ENCODE results near the gene CD79A.

Gene CD79A

DNA sequence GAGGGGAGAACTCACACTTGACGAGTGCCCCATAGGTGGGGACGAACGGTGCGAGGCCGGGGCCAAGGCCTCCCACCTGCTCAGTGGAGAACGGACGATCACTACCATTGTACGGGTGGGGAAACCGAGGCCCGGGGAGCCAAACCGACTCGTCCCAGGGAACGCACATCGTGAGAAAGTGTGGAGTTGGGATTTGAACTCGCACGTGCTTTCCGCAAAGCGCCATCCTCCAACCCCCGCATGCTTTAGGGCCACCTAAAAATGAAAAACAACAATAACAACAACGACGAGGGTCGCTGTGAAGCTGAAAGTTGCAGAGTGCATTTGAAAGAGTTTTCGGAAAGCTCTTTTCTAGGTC is 6.4 kb downstream of the CD79A start:
- in situ Hi-C loops (cut with MboI; ENCODE audit: low sequenced_read_pairs) = no loop called here

GRCh38 chr19:41883821-41884733 is 7.0 kb downstream of the CD79A start:
- in situ Hi-C loops (cut with MboI; ENCODE audit: low sequenced_read_pairs) = no loop called here

DNA sequence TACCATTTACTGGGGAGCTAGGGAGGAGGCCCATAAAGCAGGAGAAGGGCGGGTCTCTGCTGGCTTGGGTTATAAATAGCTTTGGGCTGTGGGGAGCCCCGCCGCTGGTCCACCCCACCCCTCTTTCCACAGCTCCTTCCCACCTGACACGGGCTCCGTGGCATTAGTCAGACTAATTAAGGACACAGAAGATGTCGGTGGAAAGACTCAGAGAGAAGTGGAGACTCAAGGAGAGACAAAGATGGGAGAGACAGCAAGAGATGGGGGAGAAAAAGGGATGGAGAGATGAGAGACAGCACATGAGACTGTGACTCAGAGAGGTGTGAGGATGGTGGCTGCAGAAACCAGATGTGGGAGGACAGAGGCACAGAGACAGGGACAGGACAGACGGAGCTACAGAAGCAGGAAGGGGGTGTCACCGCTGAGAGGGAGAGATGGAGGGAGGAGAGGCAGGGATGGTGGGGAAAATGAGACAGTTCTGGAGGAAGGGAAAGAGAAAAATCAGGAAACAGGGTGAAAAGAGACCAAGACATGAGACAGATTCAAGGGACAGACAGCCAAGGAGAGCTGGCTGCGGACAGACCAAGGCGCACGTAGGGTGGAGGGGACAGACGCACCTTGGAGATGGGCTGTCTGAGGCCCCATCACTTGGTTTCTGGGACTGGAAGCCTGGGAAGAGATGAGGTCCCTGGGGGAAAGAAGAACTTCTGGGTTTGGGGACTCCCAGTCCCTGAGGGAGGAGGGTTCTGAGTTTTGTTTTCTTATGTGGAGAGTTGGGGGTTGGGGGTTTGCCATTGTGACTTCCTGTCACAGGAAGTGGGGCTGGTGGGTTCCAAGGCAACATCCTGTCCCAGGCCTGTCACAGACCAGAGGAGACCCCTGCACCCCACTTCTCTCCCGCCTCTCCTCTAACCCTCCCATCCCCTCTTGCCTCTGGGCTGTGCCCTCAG is 10.0 kb downstream of the CD79A start:
- in situ Hi-C loops (cut with MboI; ENCODE audit: low sequenced_read_pairs) = no loop called here

DNA sequence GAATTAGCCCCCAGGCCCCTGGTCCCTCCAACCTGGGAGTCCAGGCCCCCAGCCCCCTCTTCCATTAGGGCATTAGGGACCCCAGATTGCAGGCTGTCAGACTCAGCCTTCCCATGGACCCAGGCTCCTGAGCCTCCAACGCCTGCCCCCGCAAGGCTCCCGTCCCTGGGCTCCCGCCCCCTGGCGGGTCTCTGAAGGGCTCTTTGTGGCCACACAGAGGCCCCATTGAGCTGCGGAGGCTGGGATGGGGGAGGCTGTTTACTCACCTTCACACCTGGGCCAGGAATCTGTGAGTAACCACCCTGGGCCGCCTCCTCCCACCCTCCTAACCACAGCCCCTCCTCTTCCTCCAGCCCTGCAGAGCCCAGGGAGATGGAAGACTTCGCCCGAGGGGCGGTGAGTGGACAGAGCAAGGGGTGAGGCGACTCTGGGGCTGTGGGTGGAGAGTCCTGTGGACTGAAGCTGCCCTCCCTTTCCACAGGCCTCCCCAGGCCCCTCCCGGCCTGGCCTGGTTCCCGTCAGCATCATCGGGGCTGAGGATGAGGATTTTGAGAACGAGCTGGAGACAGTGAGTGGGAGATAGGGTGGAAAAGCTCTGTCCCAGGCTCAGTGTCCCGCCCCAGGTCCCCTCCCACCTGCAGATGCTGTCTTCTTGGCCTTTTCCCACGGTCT is 10.8 kb downstream of the CD79A start:
- in situ Hi-C loops (cut with MboI; ENCODE audit: low sequenced_read_pairs) = no loop called here

- in situ Hi-C loops (cut with MboI; ENCODE audit: low sequenced_read_pairs) = no loop called here
Observed at GRCh38 chr19:41888926-41889325, 11.8 kb downstream of the CD79A start.

DNA sequence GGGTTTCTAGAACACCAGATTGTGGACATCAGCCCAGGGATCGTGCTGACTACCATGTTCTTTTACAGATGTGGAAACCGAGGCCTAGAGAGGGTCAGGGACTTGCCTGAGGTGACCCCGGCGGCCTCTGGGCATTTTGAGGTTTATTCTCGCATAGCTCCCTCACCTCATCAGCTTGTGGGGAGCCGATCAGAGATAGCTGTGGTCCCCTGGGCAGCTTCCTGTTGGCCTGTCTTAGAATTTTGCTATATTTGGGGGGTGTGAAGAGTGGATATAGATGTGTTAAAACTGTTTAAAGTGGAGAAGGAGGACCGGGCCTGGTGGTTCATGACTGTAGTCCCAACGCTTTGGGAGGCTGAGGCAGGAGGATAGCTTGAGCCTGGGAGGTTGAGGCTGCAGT is 12.8 kb downstream of the CD79A start:
- in situ Hi-C loops (cut with MboI; ENCODE audit: low sequenced_read_pairs) = no loop called here

DNA sequence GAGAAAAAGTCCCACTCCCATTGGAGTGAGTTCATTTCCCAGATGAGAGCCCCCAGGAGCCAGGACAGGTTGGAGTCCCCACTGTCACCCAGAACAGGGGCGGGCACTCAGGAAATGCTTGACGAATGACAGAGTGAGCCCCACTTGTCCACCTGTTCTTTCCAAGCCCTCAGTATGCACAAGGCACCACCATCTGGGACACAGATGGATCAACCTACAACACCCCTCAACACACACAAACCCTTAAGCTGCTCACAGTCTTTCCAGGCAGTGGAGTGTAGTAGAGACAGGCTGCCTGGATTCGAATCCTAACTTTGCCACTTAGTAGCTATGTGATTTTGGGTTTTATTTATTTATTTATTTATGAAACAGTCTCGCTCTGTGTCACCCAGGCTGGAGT is 13.9 kb downstream of the CD79A start:
- in situ Hi-C loops (cut with MboI; ENCODE audit: low sequenced_read_pairs) = no loop called here

DNA sequence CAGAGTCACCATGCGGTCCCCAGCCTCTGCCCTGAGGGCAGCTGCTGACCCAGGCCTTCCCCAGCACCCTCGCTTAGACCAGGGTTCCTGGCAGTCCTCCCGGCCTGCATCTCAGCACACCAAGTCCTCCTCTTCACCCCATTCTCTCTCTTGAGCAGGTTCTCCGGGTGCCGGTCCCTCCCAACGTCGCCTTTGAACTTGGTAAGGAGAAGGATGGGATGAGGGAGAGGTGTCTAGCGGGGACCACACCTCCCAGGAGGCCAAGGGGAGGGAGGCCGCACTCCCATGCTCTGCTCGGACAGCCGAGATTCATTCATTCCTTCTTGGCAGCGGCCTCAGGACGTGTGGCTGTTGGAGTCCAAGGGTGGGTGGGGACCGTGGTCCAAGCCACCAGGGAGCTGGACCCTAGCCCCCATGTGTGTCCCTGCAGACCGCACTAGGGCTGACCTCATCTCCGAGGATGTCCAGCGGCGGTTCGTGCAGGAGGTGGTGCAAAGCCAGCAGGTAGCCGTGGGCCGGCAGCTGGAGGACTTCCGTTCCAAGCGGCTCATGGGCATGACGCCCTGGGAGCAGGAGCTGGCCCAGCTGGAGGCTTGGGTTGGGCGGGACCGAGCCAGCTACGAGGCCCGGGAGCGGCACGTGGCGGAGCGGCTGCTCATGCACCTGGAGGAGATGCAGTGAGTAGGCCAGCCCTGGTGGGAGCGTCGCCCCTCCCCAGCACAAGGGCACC is 15.3 kb downstream of the CD79A start:
- in situ Hi-C loops (cut with MboI; ENCODE audit: low sequenced_read_pairs) = no loop called here

GRCh38 chr19:41893899-41894298 is 16.8 kb downstream of the CD79A start:
- in situ Hi-C loops (cut with MboI; ENCODE audit: low sequenced_read_pairs) = no loop called here

DNA sequence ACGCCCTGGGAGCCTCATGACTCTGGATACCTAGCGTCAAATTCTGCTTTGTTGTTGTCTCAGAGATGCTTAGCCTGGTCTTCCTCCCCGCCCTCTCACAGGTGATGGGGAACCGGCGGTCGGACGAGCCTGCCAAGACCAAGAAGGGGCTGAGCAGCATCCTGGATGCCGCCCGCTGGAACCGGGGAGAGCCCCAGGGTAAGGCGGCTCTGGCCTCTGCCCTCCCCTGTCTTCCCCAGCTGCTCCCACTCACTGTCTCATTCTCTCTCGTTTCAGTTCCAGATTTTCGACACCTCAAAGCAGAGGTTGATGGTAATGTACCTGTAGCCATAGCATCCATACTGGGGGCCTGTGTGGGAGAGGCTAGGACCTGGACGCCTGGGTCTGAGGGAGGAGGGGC is 17.3 kb downstream of the CD79A start:
- in situ Hi-C loops (cut with MboI; ENCODE audit: low sequenced_read_pairs) = no loop called here

DNA sequence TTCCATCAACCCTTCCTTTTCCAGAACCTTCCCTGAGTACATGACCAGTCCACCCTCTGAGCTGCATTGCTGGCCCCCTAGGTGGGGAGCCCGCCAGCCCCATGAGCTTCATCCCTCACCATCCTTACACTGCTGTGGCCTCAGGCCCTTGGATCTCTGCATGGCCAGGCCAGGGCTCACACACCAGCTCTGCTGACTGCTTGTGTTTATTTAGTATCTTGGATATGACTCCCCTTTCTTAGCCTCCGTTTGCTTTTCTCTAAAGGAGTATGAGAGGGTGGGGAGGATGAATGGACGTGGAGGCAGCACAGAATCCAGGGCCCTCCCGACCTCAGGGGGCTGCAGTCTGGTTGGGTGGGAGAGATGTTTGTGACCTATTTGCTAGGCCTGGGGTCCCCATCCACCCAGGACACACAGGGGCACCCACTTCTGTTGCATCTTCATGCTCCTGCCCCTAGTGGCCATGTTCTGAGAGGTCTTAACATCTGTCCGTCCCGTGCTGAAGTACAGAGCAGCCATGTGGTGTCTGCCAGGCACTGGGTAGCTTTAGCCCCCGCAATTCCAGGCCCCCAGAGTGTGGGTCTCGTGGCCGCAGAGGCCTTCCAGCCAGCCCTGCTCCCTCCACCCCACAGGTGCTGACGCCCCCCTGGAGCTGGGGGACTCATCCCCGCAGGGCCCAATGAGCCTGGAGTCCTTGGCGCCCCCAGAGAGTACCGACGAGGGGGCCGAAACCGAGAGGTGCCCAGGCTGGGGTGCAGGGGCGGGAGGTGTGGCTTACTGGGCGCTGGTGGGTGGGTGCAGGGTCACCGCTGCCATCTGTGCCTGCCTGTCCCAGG is 18.9 kb downstream of the CD79A start:
- in situ Hi-C loops (cut with MboI; ENCODE audit: low sequenced_read_pairs) = no loop called here

GRCh38 chr19:41896581-41896942 is 19.5 kb downstream of the CD79A start:
- in situ Hi-C loops (cut with MboI; ENCODE audit: low sequenced_read_pairs) = no loop called here

DNA sequence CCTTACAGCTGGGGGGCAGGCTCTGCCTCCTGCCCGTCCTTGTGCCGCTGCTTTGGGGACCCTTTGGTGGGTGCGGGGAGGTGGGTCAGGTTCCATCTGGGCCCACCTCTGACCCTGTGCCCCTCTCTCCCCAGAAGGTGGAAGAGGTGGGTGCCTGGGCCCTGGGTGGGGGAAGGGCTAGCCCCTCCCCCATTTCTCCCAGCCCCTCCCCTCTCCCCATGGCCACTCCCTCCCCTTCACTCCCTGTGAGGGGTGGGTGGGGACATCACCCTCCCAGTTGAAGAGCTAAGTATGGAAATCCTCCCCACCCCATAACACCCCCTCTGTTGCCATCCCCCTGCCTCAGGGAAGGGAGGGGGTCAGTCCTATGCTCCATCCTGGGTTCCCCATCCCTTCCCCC is 20.1 kb downstream of the CD79A start:
- in situ Hi-C loops (cut with MboI; ENCODE audit: low sequenced_read_pairs) = no loop called here

DNA sequence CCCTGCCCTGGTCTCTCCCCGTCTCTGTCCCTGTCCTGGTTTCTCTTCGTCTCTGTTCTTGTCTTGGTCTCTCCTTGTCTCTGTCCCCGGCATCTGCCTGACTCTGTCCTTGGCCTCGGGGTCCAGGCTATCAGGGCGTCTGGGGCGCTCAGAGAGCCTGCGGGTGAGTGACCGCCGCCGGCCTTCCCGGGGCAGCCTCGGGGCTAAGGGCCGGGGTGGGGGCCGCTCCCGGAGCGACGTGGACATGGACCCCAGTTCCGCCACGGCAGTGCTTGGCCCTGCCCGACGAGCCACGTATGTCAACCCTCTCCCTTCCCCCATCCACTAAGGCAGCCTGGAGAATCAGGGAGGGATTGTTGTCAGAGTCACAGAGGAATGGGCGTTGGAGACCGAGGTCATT is 20.7 kb downstream of the CD79A start:
- in situ Hi-C loops (cut with MboI; ENCODE audit: low sequenced_read_pairs) = no loop called here

DNA sequence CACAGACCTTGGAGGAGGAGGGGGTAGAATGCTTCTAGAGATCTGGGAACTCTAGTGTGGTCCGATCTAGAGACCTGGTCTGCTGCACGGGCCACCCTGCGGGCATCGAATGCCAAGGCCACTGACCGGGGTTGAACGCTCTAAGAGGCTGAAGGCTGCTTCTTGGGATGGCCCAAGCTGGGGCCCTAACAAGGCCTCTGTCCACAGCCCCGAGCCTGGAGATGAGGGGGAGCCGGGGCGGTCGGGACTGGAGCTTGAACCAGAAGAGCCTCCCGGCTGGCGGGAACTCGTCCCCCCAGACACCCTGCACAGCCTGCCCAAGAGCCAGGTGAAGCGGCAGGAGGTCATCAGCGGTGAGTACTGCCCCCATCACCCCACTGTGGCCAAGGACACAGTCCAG is 21.2 kb downstream of the CD79A start:
- in situ Hi-C loops (cut with MboI; ENCODE audit: low sequenced_read_pairs) = no loop called here

DNA sequence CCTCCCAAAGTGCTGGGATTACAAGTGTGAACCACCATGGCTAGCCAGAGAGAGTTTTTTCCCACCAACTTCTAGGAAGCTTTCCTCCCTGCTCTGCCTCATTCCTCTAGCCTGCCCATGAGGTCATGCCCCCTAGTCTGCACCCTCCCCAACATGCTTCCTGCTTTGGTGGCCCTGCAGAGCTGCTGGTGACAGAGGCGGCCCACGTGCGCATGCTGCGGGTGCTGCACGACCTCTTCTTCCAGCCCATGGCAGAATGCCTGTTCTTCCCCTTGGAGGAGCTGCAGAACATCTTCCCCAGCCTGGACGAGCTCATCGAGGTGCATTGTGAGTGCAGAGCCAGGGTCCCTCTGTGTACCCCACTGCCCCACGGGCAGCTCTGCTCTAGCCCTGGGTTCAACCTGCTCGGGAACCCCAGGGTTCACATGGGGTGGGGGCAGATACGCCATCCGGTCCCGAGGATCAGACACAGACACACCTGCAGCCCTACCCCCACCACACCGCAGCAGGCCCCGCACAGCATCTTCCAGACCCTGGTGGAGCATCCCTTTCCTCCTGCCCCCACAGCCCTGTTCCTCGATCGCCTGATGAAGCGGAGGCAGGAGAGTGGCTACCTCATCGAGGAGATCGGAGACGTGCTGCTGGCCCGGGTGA is 24.8 kb downstream of the CD79A start:
- in situ Hi-C loops (cut with MboI; ENCODE audit: low sequenced_read_pairs) = no loop called here

- in situ Hi-C loops (cut with MboI; ENCODE audit: low sequenced_read_pairs) = no loop called here
Observed at GRCh38 chr19:41902594-41902993, 25.5 kb downstream of the CD79A start.

GRCh38 chr19:41903193-41903953 is 26.3 kb downstream of the CD79A start:
- in situ Hi-C loops (cut with MboI; ENCODE audit: low sequenced_read_pairs) = no loop called here
